GF-D8 (cell line): ENCODE data around the gene ST6GALNAC2.

Experiments used
- DNase-seq: peaks from one replicate; lab custom pipeline; 2025; lab: John Stamatoyannopoulos, UW

Gene ST6GALNAC2

GRCh38 chr17:76556765-76557367, 28.8 kb downstream of the ST6GALNAC2 start:
- DNase-seq, result peak; percentile 59

GRCh38 chr17:76554131-76554530, 31.5 kb downstream of the ST6GALNAC2 start:
- no peak for DNase-seq

- no peak for DNase-seq
Measured at GRCh38 chr17:76553178-76553908, 32.3 kb downstream of the ST6GALNAC2 start.

- DNase-seq, result no peak
Measured at GRCh38 chr17:76551685-76552084, 34.0 kb downstream of the ST6GALNAC2 start.

- DNase-seq, result peak; percentile 50
Measured at GRCh38 chr17:76550712-76551615, 34.7 kb downstream of the ST6GALNAC2 start.

GRCh38 chr17:76549539-76549938, 36.1 kb downstream of the ST6GALNAC2 start:
- no peak for DNase-seq

- DNase-seq, result no peak
Measured at GRCh38 chr17:76549215-76549518, 36.5 kb downstream of the ST6GALNAC2 start.

- DNase-seq, result no peak
Measured at GRCh38 chr17:76548378-76549214, 37.1 kb downstream of the ST6GALNAC2 start.

- DNase-seq, result no peak
Measured at GRCh38 chr17:76547642-76548202, 37.9 kb downstream of the ST6GALNAC2 start.

GRCh38 chr17:76547183-76547641, 38.4 kb downstream of the ST6GALNAC2 start:
- no peak for DNase-seq

GRCh38 chr17:76546556-76547182, 39.0 kb downstream of the ST6GALNAC2 start:
- DNase-seq, result no peak

GRCh38 chr17:76545918-76546555, 39.6 kb downstream of the ST6GALNAC2 start:
- no peak for DNase-seq

- no peak for DNase-seq
Measured at GRCh38 chr17:76544546-76545365, 40.9 kb downstream of the ST6GALNAC2 start.

- no peak for DNase-seq
Measured at GRCh38 chr17:76543826-76544545, 41.7 kb downstream of the ST6GALNAC2 start.

GRCh38 chr17:76543482-76543825, 42.2 kb downstream of the ST6GALNAC2 start:
- DNase-seq, result no peak

GRCh38 chr17:76542984-76543383, 42.7 kb downstream of the ST6GALNAC2 start:
- no peak for DNase-seq

- DNase-seq, result no peak
Measured at GRCh38 chr17:76542566-76542971, 43.1 kb downstream of the ST6GALNAC2 start.

GRCh38 chr17:76541739-76542454, 43.8 kb downstream of the ST6GALNAC2 start:
- DNase-seq, result no peak
